ENCODE measurements around the gene LRRC8B.
"Not testable (repeated sequence)": the region's sequence is repeated elsewhere in the genome, so short reads cannot be mapped to it uniquely, and the experiment has no call there.

Gene LRRC8B

GRCh38 chr1:89539128-89539527 lies 14.5 kb downstream of the LRRC8B start:
- no peaks in the 10 kb centered on the region for H3K27me3 ChIP-seq (ENCODE audit: insufficient read depth, low read length)
- H3K4me2 ChIP-seq (ENCODE audit: low read length): no peak overlapping the region
- no peak overlapping the region for H2BK12ac ChIP-seq (ENCODE audit: low read length)
- no peak overlapping the region for H3K18ac ChIP-seq (ENCODE audit: low read length)
- H3K9me3 ChIP-seq (ENCODE audit: insufficient read depth, low read depth, low read length): no peaks in the 10 kb centered on the region
- no peak overlapping the region for H2AK5ac ChIP-seq (ENCODE audit: low read length)
- no peak overlapping the region for H2BK120ac ChIP-seq (ENCODE audit: insufficient read depth, low read length, poor library complexity)
- H3K4me1 ChIP-seq (ENCODE audit: control insufficient read depth in 1 of 2, insufficient read depth in 2 of 2, low read length in 2 of 2): no peaks in the 10 kb centered on the region
- no peaks in the 10 kb centered on the region for H3K79me2 ChIP-seq (ENCODE audit: control insufficient read depth, insufficient read depth, low read length, poor library complexity)
- no CpG with 5 or more reads among the region's 3 CpGs for WGBS (ENCODE audit: extremely low coverage, insufficient coverage, insufficient read length)
- H3K27ac ChIP-seq (ENCODE audit: low read depth, low read length): no peak overlapping the region
- no peak overlapping the region for H3K23ac ChIP-seq (ENCODE audit: low read length)
- DNase-seq: no peak
- H4K12ac ChIP-seq (ENCODE audit: low read depth, low read length): no peak overlapping the region
- no peak overlapping the region for H3K4me3 ChIP-seq (ENCODE audit: low read depth, low read length)
- H3K14ac ChIP-seq (ENCODE audit: low read length): no peak overlapping the region
- H3K4ac ChIP-seq (ENCODE audit: low read depth, low read length): no peak overlapping the region
- H4K8ac ChIP-seq (ENCODE audit: low read depth, low read length): no peak overlapping the region
- no peaks in the 10 kb centered on the region for H3K79me1 ChIP-seq (ENCODE audit: low read length)
- no peak overlapping the region for H3K9ac ChIP-seq (ENCODE audit: low read length)
- H4K91ac ChIP-seq (ENCODE audit: low read depth, low read length): no peak overlapping the region
- H3K36me3 ChIP-seq (ENCODE audit: control insufficient read depth in 1 of 2, insufficient read depth in 2 of 2, low read length in 2 of 2): no peaks in the 10 kb centered on the region
- no peak overlapping the region for H2AFZ ChIP-seq (ENCODE audit: insufficient read depth, low read length, poor library complexity)
- H2BK5ac ChIP-seq (ENCODE audit: low read depth, low read length, poor library complexity): no peak overlapping the region

GRCh38 chr1:89540406-89540970 lies 15.9 kb downstream of the LRRC8B start:
- no peak overlapping the region for H4K91ac ChIP-seq (ENCODE audit: low read depth, low read length)
- no peak overlapping the region for H2AK5ac ChIP-seq (ENCODE audit: low read length)
- H2AFZ ChIP-seq (ENCODE audit: insufficient read depth, low read length, poor library complexity): no peak overlapping the region
- no peak overlapping the region for H3K14ac ChIP-seq (ENCODE audit: low read length)
- no peaks in the 10 kb centered on the region for H3K4me1 ChIP-seq (ENCODE audit: control insufficient read depth in 1 of 2, insufficient read depth in 2 of 2, low read length in 2 of 2)
- no peak overlapping the region for H2BK120ac ChIP-seq (ENCODE audit: insufficient read depth, low read length, poor library complexity)
- H3K79me2 ChIP-seq (ENCODE audit: control insufficient read depth, insufficient read depth, low read length, poor library complexity): no peaks in the 10 kb centered on the region
- no CpG with 5 or more reads among the region's 4 CpGs for WGBS (ENCODE audit: extremely low coverage, insufficient coverage, insufficient read length)
- no peak overlapping the region for H4K12ac ChIP-seq (ENCODE audit: low read depth, low read length)
- no peak overlapping the region for H3K23ac ChIP-seq (ENCODE audit: low read length)
- H2BK5ac ChIP-seq (ENCODE audit: low read depth, low read length, poor library complexity): no peak overlapping the region
- H3K18ac ChIP-seq (ENCODE audit: low read length): no peak overlapping the region
- no peak overlapping the region for H4K8ac ChIP-seq (ENCODE audit: low read depth, low read length)
- H3K9me3 ChIP-seq (ENCODE audit: insufficient read depth, low read depth, low read length): no peaks in the 10 kb centered on the region
- no peak overlapping the region for H3K4ac ChIP-seq (ENCODE audit: low read depth, low read length)
- H3K79me1 ChIP-seq (ENCODE audit: low read length): no peaks in the 10 kb centered on the region
- no peak overlapping the region for H3K4me2 ChIP-seq (ENCODE audit: low read length)
- H3K4me3 ChIP-seq (ENCODE audit: low read depth, low read length): no peak overlapping the region
- no peaks in the 10 kb centered on the region for H3K36me3 ChIP-seq (ENCODE audit: control insufficient read depth in 1 of 2, insufficient read depth in 2 of 2, low read length in 2 of 2)
- no peaks in the 10 kb centered on the region for H3K27me3 ChIP-seq (ENCODE audit: insufficient read depth, low read length)
- H3K9ac ChIP-seq (ENCODE audit: low read length): no peak overlapping the region
- H2BK12ac ChIP-seq (ENCODE audit: low read length): no peak overlapping the region
- DNase-seq: no peak
- no peak overlapping the region for H3K27ac ChIP-seq (ENCODE audit: low read depth, low read length)

- Histone ChIP-seq H3K27ac (ENCODE audit: low read depth, low read length) (no peak overlapping the region), H2BK5ac (ENCODE audit: low read depth, low read length, poor library complexity) (no peak overlapping the region), H3K79me1 (ENCODE audit: low read length) (no peaks in the 10 kb centered on the region), H3K4me1 (ENCODE audit: control insufficient read depth in 1 of 2, insufficient read depth in 2 of 2, low read length in 2 of 2) (no peaks in the 10 kb centered on the region), H3K4me2 (ENCODE audit: low read length) (no peak overlapping the region), H4K91ac (ENCODE audit: low read depth, low read length) (no peak overlapping the region), H3K18ac (ENCODE audit: low read length) (no peak overlapping the region), H2BK120ac (ENCODE audit: insufficient read depth, low read length, poor library complexity) (no peak overlapping the region), H2AK5ac (ENCODE audit: low read length) (no peak overlapping the region), H3K4me3 (ENCODE audit: low read depth, low read length) (no peak overlapping the region), H3K14ac (ENCODE audit: low read length) (no peak overlapping the region), H3K36me3 (ENCODE audit: control insufficient read depth in 1 of 2, insufficient read depth in 2 of 2, low read length in 2 of 2) (no peaks in the 10 kb centered on the region), H2AFZ (ENCODE audit: insufficient read depth, low read length, poor library complexity) (no peak overlapping the region), H4K12ac (ENCODE audit: low read depth, low read length) (no peak overlapping the region), H3K23ac (ENCODE audit: low read length) (no peak overlapping the region), H3K9ac (ENCODE audit: low read length) (no peak overlapping the region), H4K8ac (ENCODE audit: low read depth, low read length) (no peak overlapping the region), H3K79me2 (ENCODE audit: control insufficient read depth, insufficient read depth, low read length, poor library complexity) (no peaks in the 10 kb centered on the region), H3K27me3 (ENCODE audit: insufficient read depth, low read length) (no peaks in the 10 kb centered on the region), H2BK12ac (ENCODE audit: low read length) (no peak overlapping the region), H3K4ac (ENCODE audit: low read depth, low read length) (no peak overlapping the region), H3K9me3 (ENCODE audit: insufficient read depth, low read depth, low read length) (no peaks in the 10 kb centered on the region)
- WGBS (ENCODE audit: extremely low coverage, insufficient coverage, insufficient read length): no CpG with 5 or more reads among the region's 1 CpG
- no peak for DNase-seq
Observed at GRCh38 chr1:89542345-89542744, 17.7 kb downstream of the LRRC8B start.

- no CpG with 5 or more reads among the region's 1 CpG for whole genome bisulfite sequencing (ENCODE audit: extremely low coverage, insufficient coverage, insufficient read length)
- H3K79me2 ChIP-seq (ENCODE audit: control insufficient read depth, insufficient read depth, low read length, poor library complexity); DNase-seq: not testable (repeated sequence)
Observed at GRCh38 chr1:89543632-89544031, 19.0 kb downstream of the LRRC8B start.

More at GRCh38 chr1:89543632-89544031, 19.0 kb downstream of the LRRC8B start:
- H3K36me3 ChIP-seq (ENCODE audit: control insufficient read depth in 1 of 2, insufficient read depth in 2 of 2, low read length in 2 of 2); H3K14ac ChIP-seq (ENCODE audit: low read length); H3K4me1 ChIP-seq (ENCODE audit: control insufficient read depth in 1 of 2, insufficient read depth in 2 of 2, low read length in 2 of 2); H3K4ac ChIP-seq (ENCODE audit: low read depth, low read length); H3K9ac ChIP-seq (ENCODE audit: low read length); H2AK5ac ChIP-seq (ENCODE audit: low read length); H2AFZ ChIP-seq (ENCODE audit: insufficient read depth, low read length, poor library complexity); H3K4me3 ChIP-seq (ENCODE audit: low read depth, low read length); H2BK12ac ChIP-seq (ENCODE audit: low read length); H3K18ac ChIP-seq (ENCODE audit: low read length); H3K27me3 ChIP-seq (ENCODE audit: insufficient read depth, low read length); H3K79me1 ChIP-seq (ENCODE audit: low read length); H2BK5ac ChIP-seq (ENCODE audit: low read depth, low read length, poor library complexity); H3K4me2 ChIP-seq (ENCODE audit: low read length); H4K8ac ChIP-seq (ENCODE audit: low read depth, low read length); H4K91ac ChIP-seq (ENCODE audit: low read depth, low read length); H4K12ac ChIP-seq (ENCODE audit: low read depth, low read length); H3K27ac ChIP-seq (ENCODE audit: low read depth, low read length); H3K9me3 ChIP-seq (ENCODE audit: insufficient read depth, low read depth, low read length); H3K23ac ChIP-seq (ENCODE audit: low read length); H2BK120ac ChIP-seq (ENCODE audit: insufficient read depth, low read length, poor library complexity): not testable (repeated sequence)
